22Rv1 (cell line): Measurements from ENCODE around the gene PRRC2A.

Experiments
- ZFX ChIP-seq: fragments of 450-650 bp; IDR thresholded peaks from 2 replicates; pipeline ENCODE4 v1.6.1; 2017; ENCODE audit warnings: antibody characterized with exemption, borderline replicate concordance
- TF ChIP-seq, protein P1 (sequence below): fragments of 450-650 bp; IDR thresholded peaks from 2 replicates; pipeline ENCODE4 v1.5.1; 2017; ENCODE audit warnings: mild to moderate bottlenecking

DNA sequence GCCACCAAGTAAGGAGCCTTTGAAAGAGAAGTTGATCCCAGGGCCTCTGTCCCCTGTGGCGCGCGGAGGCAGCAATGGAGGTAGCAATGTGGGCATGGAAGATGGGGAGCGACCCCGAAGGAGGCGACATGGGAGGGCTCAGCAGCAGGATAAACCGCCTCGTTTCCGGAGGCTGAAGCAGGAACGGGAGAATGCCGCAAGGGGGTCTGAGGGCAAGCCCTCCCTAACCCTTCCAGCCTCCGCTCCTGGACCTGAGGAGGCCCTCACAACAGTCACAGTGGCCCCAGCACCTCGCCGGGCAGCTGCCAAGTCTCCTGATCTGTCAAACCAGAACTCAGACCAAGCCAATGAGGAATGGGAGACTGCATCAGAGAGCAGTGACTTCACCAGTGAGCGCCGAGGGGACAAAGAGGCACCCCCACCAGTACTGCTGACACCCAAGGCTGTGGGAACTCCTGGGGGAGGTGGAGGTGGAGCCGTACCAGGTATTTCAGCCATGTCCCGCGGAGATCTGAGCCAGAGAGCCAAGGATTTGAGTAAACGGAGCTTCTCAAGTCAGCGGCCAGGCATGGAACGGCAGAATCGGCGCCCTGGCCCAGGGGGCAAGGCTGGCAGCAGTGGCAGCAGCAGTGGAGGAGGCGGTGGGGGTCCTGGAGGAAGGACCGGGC, 11.9 kb downstream of the PRRC2A start:
- TF ChIP-seq, protein P1, sequence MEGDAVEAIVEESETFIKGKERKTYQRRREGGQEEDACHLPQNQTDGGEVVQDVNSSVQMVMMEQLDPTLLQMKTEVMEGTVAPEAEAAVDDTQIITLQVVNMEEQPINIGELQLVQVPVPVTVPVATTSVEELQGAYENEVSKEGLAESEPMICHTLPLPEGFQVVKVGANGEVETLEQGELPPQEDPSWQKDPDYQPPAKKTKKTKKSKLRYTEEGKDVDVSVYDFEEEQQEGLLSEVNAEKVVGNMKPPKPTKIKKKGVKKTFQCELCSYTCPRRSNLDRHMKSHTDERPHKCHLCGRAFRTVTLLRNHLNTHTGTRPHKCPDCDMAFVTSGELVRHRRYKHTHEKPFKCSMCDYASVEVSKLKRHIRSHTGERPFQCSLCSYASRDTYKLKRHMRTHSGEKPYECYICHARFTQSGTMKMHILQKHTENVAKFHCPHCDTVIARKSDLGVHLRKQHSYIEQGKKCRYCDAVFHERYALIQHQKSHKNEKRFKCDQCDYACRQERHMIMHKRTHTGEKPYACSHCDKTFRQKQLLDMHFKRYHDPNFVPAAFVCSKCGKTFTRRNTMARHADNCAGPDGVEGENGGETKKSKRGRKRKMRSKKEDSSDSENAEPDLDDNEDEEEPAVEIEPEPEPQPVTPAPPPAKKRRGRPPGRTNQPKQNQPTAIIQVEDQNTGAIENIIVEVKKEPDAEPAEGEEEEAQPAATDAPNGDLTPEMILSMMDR: no peak
- no peak for TF ChIP-seq ZFX
